CD14-positive monocyte (primary cell): ENCODE data around the gene TFIP11. TPM values are rescaled to one million over a fixed set of nuclear protein-coding genes. Genes with fewer than 3 reads are reported as not detected.

ENCODE experiments used
- DNase-seq, 3 donors: peaks; one replicate each; pipeline ENCODE4 v3.0.0-alpha.2; 2011 to 2022
- H2AFZ ChIP-seq: 2 replicates; pipeline ENCODE4 v1.6.0; 2012; ENCODE audit warnings: mild to moderate bottlenecking, low read depth, low read length, inconsistent platforms; ENCODE audit not compliant: insufficient read depth, poor library complexity, severe bottlenecking
- H3K27ac ChIP-seq, 2 donors: 1 replicate in 1 of 2; 2 replicates in 1 of 2; pipeline ENCODE4 v1.5.1; 2012 to 2013; ENCODE audit warnings: low read length in 2 of 2, control low read depth in 1 of 2, inconsistent platforms in 1 of 2, low read depth in 1 of 2, mild to moderate bottlenecking in 1 of 2
- H3K27me3 ChIP-seq, 2 donors: one replicate each; pipeline versions ENCODE4 v1.6.0 to v1.6.1; 2011 to 2013; ENCODE audit warnings: low read length in 2 of 2; ENCODE audit not compliant: control insufficient read depth in 2 of 2, insufficient read depth in 2 of 2
- H3K36me3 ChIP-seq, 2 donors: replicated peaks in 1 of 2; 1 replicate in 1 of 2; 2 replicates in 1 of 2; pipeline versions ENCODE4 v1.5.1 to v1.6.1; 2012 to 2013; ENCODE audit warnings: low read length in 2 of 2, control low read depth in 1 of 2, inconsistent platforms in 1 of 2, mild to moderate bottlenecking in 1 of 2; ENCODE audit not compliant: insufficient read depth in 2 of 2, control insufficient read depth in 1 of 2
- H3K4me1 ChIP-seq, 2 donors: 1 replicate in 1 of 2; 2 replicates in 1 of 2; pipeline versions ENCODE4 v1.5.1 to v1.6.1; 2012 to 2013; ENCODE audit warnings: low read length in 2 of 2, control low read depth in 1 of 2, inconsistent platforms in 1 of 2, mild to moderate bottlenecking in 1 of 2, moderate library complexity in 1 of 2; ENCODE audit not compliant: insufficient read depth in 2 of 2, control insufficient read depth in 1 of 2
- H3K4me2 ChIP-seq: replicated peaks from 2 replicates; pipeline ENCODE3; 2012; ENCODE audit warnings: low read length, moderate library complexity, mild to moderate bottlenecking; ENCODE audit not compliant: poor library complexity, severe bottlenecking; ENCODE audit errors: extremely low read depth
- H3K4me3 ChIP-seq, 3 experiments: fragments of 200-600 bp in 1 of 3; sonication (generic) in 1 of 3; replicated peaks in 1 of 3; 1 replicate in 2 of 3; 2 replicates in 1 of 3; pipeline ENCODE4 v1.5.1; 2011 to 2013; ENCODE audit warnings: low read length in 3 of 3, mild to moderate bottlenecking in 3 of 3, control low read depth in 2 of 3, low read depth in 2 of 3, inconsistent platforms in 1 of 3, moderate library complexity in 1 of 3
- H3K79me2 ChIP-seq: 2 replicates; pipeline ENCODE4 v1.6.0; 2012; ENCODE audit warnings: mild to moderate bottlenecking, control low read depth, inconsistent platforms, low read length, moderate library complexity; ENCODE audit not compliant: insufficient read depth
- H3K9ac ChIP-seq: 2 replicates; pipeline ENCODE4 v1.6.0; 2017; ENCODE audit warnings: low read length, mild to moderate bottlenecking; ENCODE audit not compliant: insufficient read depth, poor library complexity, severe bottlenecking
- H3K9me3 ChIP-seq, 2 donors: replicated peaks in 1 of 2; 1 replicate in 1 of 2; 2 replicates in 1 of 2; pipeline versions ENCODE4 v1.5.1 to v1.6.1; 2012 to 2013; ENCODE audit warnings: low read length in 2 of 2, control low read depth in 1 of 2; ENCODE audit not compliant: control insufficient read depth in 1 of 2, insufficient read depth in 1 of 2
- H4K20me1 ChIP-seq: 2 replicates; pipeline ENCODE4 v1.6.0; 2012; ENCODE audit warnings: mild to moderate bottlenecking, low read length, control low read depth, moderate library complexity; ENCODE audit not compliant: insufficient read depth
- H3K27ac Mint-ChIP-seq, 7 donors: one replicate each; pipeline ENCODE4 v1.8.0; 2020; ENCODE audit warnings: mild to moderate bottlenecking in 7 of 7, mixed read lengths in 7 of 7, moderate library complexity in 6 of 7, inconsistent platforms in 2 of 7
- H3K27me3 Mint-ChIP-seq, 3 donors: one replicate each; pipeline ENCODE4 v1.8.0; 2021 to 2022; ENCODE audit warnings: low read depth in 3 of 3, mild to moderate bottlenecking in 3 of 3, mixed read lengths in 3 of 3, moderate library complexity in 3 of 3, inconsistent platforms in 1 of 3
- H3K36me3 Mint-ChIP-seq, 2 donors: one replicate each; pipeline ENCODE4 v1.8.0; 2020; ENCODE audit warnings: mixed read lengths in 2 of 2, inconsistent platforms in 1 of 2, mild to moderate bottlenecking in 1 of 2
- H3K4me1 Mint-ChIP-seq: one replicate; pipeline ENCODE4 v1.8.0; 2020; ENCODE audit warnings: mild to moderate bottlenecking, mixed read lengths
- H3K4me3 Mint-ChIP-seq, 2 donors: one replicate each; pipeline ENCODE4 v1.8.0; 2020; ENCODE audit warnings: mild to moderate bottlenecking in 2 of 2, mixed read lengths in 2 of 2, moderate library complexity in 1 of 2
- H3K9me3 Mint-ChIP-seq, 7 donors: one replicate each; pipeline ENCODE4 v1.8.0; 2020 to 2022; ENCODE audit warnings: mixed read lengths in 7 of 7, mild to moderate bottlenecking in 6 of 7, moderate library complexity in 6 of 7, inconsistent platforms in 2 of 7
- CTCF ChIP-seq: fragments of 200-600 bp; IDR thresholded peaks from one replicate; pipeline ENCODE4 v1.8.0; 2022; ENCODE audit warnings: antibody characterized with exemption, mild to moderate bottlenecking
- WGBS: methylation state at CpG from one replicate; pipeline ENCODE4 v1.1.5; 2013; ENCODE audit warnings: missing lambda C conversion rate; ENCODE audit not compliant: insufficient coverage; 5-methylcytosine and 5-hydroxymethylcytosine counted together
- intact Hi-C, 2 donors: fragments of 100-400 bp; cut with micrococcal nuclease; formaldehyde crosslinking; loops; one replicate each; pipeline versions ENCODE4 v1.15.0 to v1.15.1; 2023
- polyA plus RNA-seq, 3 donors: library from polyadenylated mRNA; depleted of rRNA in 1 of 3; unstranded in 2 of 3; stranded (reverse) in 1 of 3; fragments of 300-500 nt in 2 of 3; fragments of >200 nt in 1 of 3; fragmentation: Illumina TruSeq in 2 of 3; gene quantifications; 1 replicate in 2 of 3; 2 replicates in 1 of 3; pipeline ENCODE4 v1.2.3, GENCODE V29; 2012 to 2021

TFIP11 gene
- polyA plus RNA-seq, 3 donors, result 10.1 to 25.5 (median 19.8) TPM

- intact Hi-C loops, result no loop called here
- Histone ChIP-seq H3K4me2 (no peak overlapping the region), H3K27ac (no peak overlapping the region), H3K9ac (no peak overlapping the region), H3K79me2 (peaks cover 39% of the 10 kb centered on the region), H3K36me3 (peaks cover 32 to 43% of the 10 kb centered on the region in 2 donors), H4K20me1 (no peaks in the 10 kb centered on the region), H3K9me3 (no peaks in the 10 kb centered on the region), H3K27me3 (no peaks in the 10 kb centered on the region), H2AFZ (no peak overlapping the region), H3K4me3 (no peak overlapping the region), H3K4me1 (peaks cover 32 to 37% of the 10 kb centered on the region in 2 donors)
- WGBS, result no CpG with 5 or more reads among the region's 3 CpGs
- no peak overlapping the region for H3K4me3 Mint-ChIP-seq
- H3K9me3 Mint-ChIP-seq, result no peaks in the 10 kb centered on the region
- H3K27ac Mint-ChIP-seq, result peak overlapping the region in 2 of 7 donors; percentile 17 to 59
- peaks cover 32 to 41% of the 10 kb centered on the region in 2 donors for H3K36me3 Mint-ChIP-seq
- no peak for DNase-seq
- TF ChIP-seq CTCF, result no peak
- no peaks in the 10 kb centered on the region for H3K27me3 Mint-ChIP-seq
- peaks cover 39% of the 10 kb centered on the region for H3K4me1 Mint-ChIP-seq
Measured at GRCh38 chr22:26485806-26486390, 26.4 kb downstream of the TFIP11 start.

- Mint-ChIP-seq H3K27ac (peak overlapping the region in 2 of 7 donors; percentile 59 to 64), H3K27me3 (no peaks in the 10 kb centered on the region), H3K36me3 (peaks cover 27 to 32% of the 10 kb centered on the region in 2 donors), H3K9me3 (no peaks in the 10 kb centered on the region), H3K4me3 (no peak overlapping the region), H3K4me1 (peaks cover 47% of the 10 kb centered on the region)
- Histone ChIP-seq H2AFZ (no peak overlapping the region), H3K9ac (no peak overlapping the region), H3K36me3 (peaks cover 24 to 34% of the 10 kb centered on the region in 2 donors), H3K4me3 (no peak overlapping the region), H3K4me2 (no peak overlapping the region), H4K20me1 (no peaks in the 10 kb centered on the region), H3K79me2 (peaks cover 45% of the 10 kb centered on the region), H3K9me3 (no peaks in the 10 kb centered on the region), H3K27ac (no peak overlapping the region), H3K27me3 (no peaks in the 10 kb centered on the region), H3K4me1 (peaks cover 41 to 46% of the 10 kb centered on the region in 2 donors)
- no peak for TF ChIP-seq CTCF
- DNase-seq, result no peak
- 77% methylated on average over 7 of the region's 7 CpGs for WGBS
- intact Hi-C loops, result no loop called here
Measured at GRCh38 chr22:26485013-26485412, 27.3 kb downstream of the TFIP11 start.
